Activated CD4-positive, alpha-beta memory T cell treated with anti-CD3 and anti-CD28 coated beads, Interleukin-2, amount 10 ng/mL, durations not matched to agents 7 days and 5 days (primary cell): Measurements from ENCODE around the gene MARK4. TPM values are rescaled to one million over a fixed set of nuclear protein-coding genes. Genes with fewer than 3 reads are reported as not detected.

ENCODE experiments used
- total RNA-seq, 2 experiments: library from RNA; stranded (reverse); gene quantifications; one replicate each; pipeline ENCODE4 v1.2.3, GENCODE V29; 2021

MARK4 gene
- total RNA-seq, 2 experiments from 2014 or later = 26.9 to 33.3 TPM

Other genes starting within 250 kb of the MARK4 start
- 10 to 100 TPM; 32.6 to 33.5 TPM for gene RELB, start 249.8 kb upstream of the MARK4 start, total RNA-seq
- 10 to 100 TPM; 84.3 to 88.0 TPM for gene CLASRP, start 212.2 kb upstream of the MARK4 start, total RNA-seq
- gene ZNF296, start 174.8 kb upstream of the MARK4 start, total RNA-seq = 1 to 10 TPM; 5.4 to 5.9 TPM
- gene GEMIN7, start 172.0 kb upstream of the MARK4 start, total RNA-seq = 10 to 100 TPM; 31.7 to 35.5 TPM
- gene PPP1R37, start 158.1 kb upstream of the MARK4 start, total RNA-seq = 10 to 100 TPM; 16.3 to 16.4 TPM
- gene NKPD1, start 90.3 kb upstream of the MARK4 start, total RNA-seq = under 1 TPM; 0.10 to 0.15 TPM
- gene TRAPPC6A, start 73.0 kb upstream of the MARK4 start, total RNA-seq = 10 to 100 TPM; 64.4 to 65.0 TPM
- 10 to 100 TPM; 16.3 to 20.4 TPM for gene BLOC1S3, start 72.5 kb upstream of the MARK4 start, total RNA-seq
- not detected for gene EXOC3L2, start 5.9 kb upstream of the MARK4 start, total RNA-seq
- not detected for gene CKM, start 71.6 kb downstream of the MARK4 start, total RNA-seq
- not detected for gene KLC3, start 89.5 kb downstream of the MARK4 start, total RNA-seq
- gene ERCC2, start 119.3 kb downstream of the MARK4 start, total RNA-seq = 10 to 100 TPM; 19.0 to 20.0 TPM
- gene PPP1R13L, start 153.8 kb downstream of the MARK4 start, total RNA-seq = 10 to 100 TPM; 13.0 to 18.9 TPM
- 1 to 10 TPM; 3.6 to 3.8 TPM for gene POLR1G, start 155.4 kb downstream of the MARK4 start, total RNA-seq
- gene ERCC1, start 172.6 kb downstream of the MARK4 start, total RNA-seq = 10 to 100 TPM; 59.8 to 60.6 TPM
- 10 to 100 TPM; 15.3 to 16.1 TPM for gene FOSB, start 216.7 kb downstream of the MARK4 start, total RNA-seq
- gene RTN2, start 245.8 kb downstream of the MARK4 start, total RNA-seq = 1 to 10 TPM; 3.0 to 5.5 TPM
- gene PPM1N, start 247.2 kb downstream of the MARK4 start, total RNA-seq = 1 to 10 TPM; 3.5 to 4.3 TPM